Measurements from ENCODE around the gene GFPT2.

Gene GFPT2

DNA sequence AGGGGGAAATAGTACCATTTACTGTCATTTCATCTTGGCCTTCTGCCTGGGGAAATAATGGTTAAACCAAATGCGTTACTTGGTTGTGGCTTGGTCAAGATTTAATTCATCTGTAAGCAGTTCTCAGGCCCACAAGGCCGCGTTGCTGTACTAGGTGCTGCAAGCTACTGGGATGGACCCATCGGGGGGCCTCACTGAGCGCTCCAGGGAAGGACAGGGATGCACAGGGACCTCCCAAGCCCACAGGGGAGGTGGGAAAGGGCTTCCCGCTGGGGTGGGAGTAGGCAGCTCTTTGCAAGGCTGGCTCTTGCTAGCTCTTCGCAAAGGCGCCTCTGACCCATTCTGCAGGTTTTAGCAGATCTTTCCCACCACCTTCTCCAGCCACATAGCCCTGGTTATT, 8.0 kb downstream of the GFPT2 start:
- Histone ChIP-seq H3K9ac (ENCODE audit: insufficient read length, low read depth) (no peak overlapping the region), H3K9me3 (ENCODE audit: insufficient read depth, low read length) (no peaks in the 10 kb centered on the region), H3K4me3 (ENCODE audit: insufficient read length, low read depth) (no peak overlapping the region), H3K27me3 (ENCODE audit: insufficient read depth, insufficient read length) (no peaks in the 10 kb centered on the region), H3K4me1 (ENCODE audit: insufficient read depth, insufficient read length) (peaks cover 24% of the 10 kb centered on the region), H3K36me3 (ENCODE audit: insufficient read depth, insufficient read length, low read length) (peaks cover 41% of the 10 kb centered on the region)
- TF ChIP-seq YY1 (IDR thresholded peaks at IDR 0.05; ENCODE audit: insufficient read depth, insufficient read length) = no peak
- TF ChIP-seq SUZ12 (IDR thresholded peaks at IDR 0.05; ENCODE audit: extremely low read depth, insufficient read depth, insufficient read length) = no peak
- TF ChIP-seq ZNF274 (IDR thresholded peaks at IDR 0.05; ENCODE audit: low read depth, low read length) = no peak
- DNase-seq (ENCODE audit: low read depth, low spot score) = no peak

DNA sequence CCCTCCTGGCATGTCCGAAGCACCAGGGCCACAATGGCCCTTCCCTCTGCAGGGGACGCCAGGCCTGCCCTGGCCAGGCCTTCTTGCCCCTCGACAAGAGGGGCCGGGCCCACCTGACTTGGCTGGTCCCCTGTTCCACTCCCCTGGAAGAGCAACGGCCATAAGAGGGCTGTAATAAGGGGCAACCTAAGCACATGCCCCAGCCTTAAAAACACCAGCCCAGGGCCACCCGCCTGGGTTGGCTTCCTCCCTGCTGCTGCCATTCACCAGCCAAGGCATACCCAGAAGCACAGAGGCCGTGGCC, 8.5 kb downstream of the GFPT2 start:
- Histone ChIP-seq H3K4me1 (ENCODE audit: insufficient read depth, insufficient read length) (peaks cover 25% of the 10 kb centered on the region), H3K36me3 (ENCODE audit: insufficient read depth, insufficient read length, low read length) (peaks cover 39% of the 10 kb centered on the region), H3K9ac (ENCODE audit: insufficient read length, low read depth) (peak overlapping the region; percentile 16), H3K9me3 (ENCODE audit: insufficient read depth, low read length) (no peaks in the 10 kb centered on the region), H3K4me3 (ENCODE audit: insufficient read length, low read depth) (no peak overlapping the region), H3K27me3 (ENCODE audit: insufficient read depth, insufficient read length) (no peaks in the 10 kb centered on the region)
- TF ChIP-seq SUZ12 (IDR thresholded peaks at IDR 0.05; ENCODE audit: extremely low read depth, insufficient read depth, insufficient read length) = no peak
- no peak for TF ChIP-seq ZNF274 (IDR thresholded peaks at IDR 0.05; ENCODE audit: low read depth, low read length)
- DNase-seq (ENCODE audit: low read depth, low spot score) = no peak

GRCh38 chr5:180343831-180344695, 9.1 kb downstream of the GFPT2 start:
- no peak for TF ChIP-seq SUZ12 (IDR thresholded peaks at IDR 0.05; ENCODE audit: extremely low read depth, insufficient read depth, insufficient read length)
- no peak for TF ChIP-seq ZNF274 (IDR thresholded peaks at IDR 0.05; ENCODE audit: low read depth, low read length)
- no peak for TF ChIP-seq YY1 (IDR thresholded peaks at IDR 0.05; ENCODE audit: insufficient read depth, insufficient read length)
- no peak overlapping the region for H3K4me3 ChIP-seq (ENCODE audit: insufficient read length, low read depth)
- no peak for DNase-seq (ENCODE audit: low read depth, low spot score)
- H3K9me3 ChIP-seq (ENCODE audit: insufficient read depth, low read length) = no peaks in the 10 kb centered on the region
- H3K9ac ChIP-seq (ENCODE audit: insufficient read length, low read depth) = peak overlapping the region; percentile 16
- no peaks in the 10 kb centered on the region for H3K27me3 ChIP-seq (ENCODE audit: insufficient read depth, insufficient read length)
- peaks cover 37% of the 10 kb centered on the region for H3K36me3 ChIP-seq (ENCODE audit: insufficient read depth, insufficient read length, low read length)
- H3K4me1 ChIP-seq (ENCODE audit: insufficient read depth, insufficient read length) = peaks cover 27% of the 10 kb centered on the region

GRCh38 chr5:180343110-180343830, 9.9 kb downstream of the GFPT2 start:
- TF ChIP-seq YY1 (IDR thresholded peaks at IDR 0.05; ENCODE audit: insufficient read depth, insufficient read length) (no peak), ZNF274 (IDR thresholded peaks at IDR 0.05; ENCODE audit: low read depth, low read length) (no peak)
- no peak overlapping the region for H3K4me3 ChIP-seq (ENCODE audit: insufficient read length, low read depth)
- no peaks in the 10 kb centered on the region for H3K27me3 ChIP-seq (ENCODE audit: insufficient read depth, insufficient read length)
- H3K9ac ChIP-seq (ENCODE audit: insufficient read length, low read depth) = peak overlapping the region; percentile 73
- peaks cover 37% of the 10 kb centered on the region for H3K36me3 ChIP-seq (ENCODE audit: insufficient read depth, insufficient read length, low read length)
- DNase-seq (ENCODE audit: low read depth, low spot score) = no peak
- no peaks in the 10 kb centered on the region for H3K9me3 ChIP-seq (ENCODE audit: insufficient read depth, low read length)
- peaks cover 27% of the 10 kb centered on the region for H3K4me1 ChIP-seq (ENCODE audit: insufficient read depth, insufficient read length)

DNA sequence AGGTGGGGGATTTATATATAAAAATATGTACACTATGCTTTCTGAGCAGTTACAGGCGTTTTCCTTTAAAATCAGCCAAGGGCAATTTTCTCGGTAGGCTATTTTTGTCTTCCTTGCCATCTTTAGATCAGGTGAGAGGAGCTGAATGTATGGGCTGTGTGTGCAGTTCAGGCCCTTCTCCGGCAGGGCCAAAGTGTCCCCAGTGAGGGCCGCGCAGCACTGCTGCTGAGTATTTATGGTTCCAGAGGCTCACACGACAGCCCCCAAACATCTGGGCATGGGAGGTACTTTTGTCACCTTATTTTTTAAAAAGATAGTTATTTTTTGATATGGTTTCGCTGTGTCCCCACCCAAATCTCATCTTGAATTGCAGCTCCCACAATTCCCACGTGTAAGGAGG, 11.5 kb downstream of the GFPT2 start:
- peaks cover 43% of the 10 kb centered on the region for H3K36me3 ChIP-seq (ENCODE audit: insufficient read depth, insufficient read length, low read length)
- H3K9ac ChIP-seq (ENCODE audit: insufficient read length, low read depth) = no peak overlapping the region
- no peaks in the 10 kb centered on the region for H3K27me3 ChIP-seq (ENCODE audit: insufficient read depth, insufficient read length)
- TF ChIP-seq ZNF274 (IDR thresholded peaks at IDR 0.05; ENCODE audit: low read depth, low read length) = no peak
- TF ChIP-seq YY1 (IDR thresholded peaks at IDR 0.05; ENCODE audit: insufficient read depth, insufficient read length) = no peak
- no peak for TF ChIP-seq SUZ12 (IDR thresholded peaks at IDR 0.05; ENCODE audit: extremely low read depth, insufficient read depth, insufficient read length)
- no peaks in the 10 kb centered on the region for H3K9me3 ChIP-seq (ENCODE audit: insufficient read depth, low read length)
- no peak overlapping the region for H3K4me3 ChIP-seq (ENCODE audit: insufficient read length, low read depth)
- DNase-seq (ENCODE audit: low read depth, low spot score) = no peak
- H3K4me1 ChIP-seq (ENCODE audit: insufficient read depth, insufficient read length) = peaks cover 25% of the 10 kb centered on the region

- DNase-seq (ENCODE audit: low read depth, low spot score) = no peak
- peaks cover 25% of the 10 kb centered on the region for H3K4me1 ChIP-seq (ENCODE audit: insufficient read depth, insufficient read length)
- H3K4me3 ChIP-seq (ENCODE audit: insufficient read length, low read depth) = no peak overlapping the region
- H3K27me3 ChIP-seq (ENCODE audit: insufficient read depth, insufficient read length) = no peaks in the 10 kb centered on the region
- H3K9ac ChIP-seq (ENCODE audit: insufficient read length, low read depth) = no peak overlapping the region
- no peaks in the 10 kb centered on the region for H3K9me3 ChIP-seq (ENCODE audit: insufficient read depth, low read length)
- TF ChIP-seq ZNF274 (IDR thresholded peaks at IDR 0.05; ENCODE audit: low read depth, low read length) (no peak), YY1 (IDR thresholded peaks at IDR 0.05; ENCODE audit: insufficient read depth, insufficient read length) (no peak), SUZ12 (IDR thresholded peaks at IDR 0.05; ENCODE audit: extremely low read depth, insufficient read depth, insufficient read length) (no peak)
- peaks cover 43% of the 10 kb centered on the region for H3K36me3 ChIP-seq (ENCODE audit: insufficient read depth, insufficient read length, low read length)
These were observed 12.3 kb downstream of the GFPT2 start for GRCh38 chr5:180340856-180341255.

- H3K27me3 ChIP-seq (ENCODE audit: insufficient read depth, insufficient read length) = no peaks in the 10 kb centered on the region
- TF ChIP-seq SUZ12 (IDR thresholded peaks at IDR 0.05; ENCODE audit: extremely low read depth, insufficient read depth, insufficient read length) (no peak), YY1 (IDR thresholded peaks at IDR 0.05; ENCODE audit: insufficient read depth, insufficient read length) (no peak), ZNF274 (IDR thresholded peaks at IDR 0.05; ENCODE audit: low read depth, low read length) (no peak)
- no peak overlapping the region for H3K4me3 ChIP-seq (ENCODE audit: insufficient read length, low read depth)
- H3K9ac ChIP-seq (ENCODE audit: insufficient read length, low read depth) = no peak overlapping the region
- peaks cover 47% of the 10 kb centered on the region for H3K36me3 ChIP-seq (ENCODE audit: insufficient read depth, insufficient read length, low read length)
- H3K4me1 ChIP-seq (ENCODE audit: insufficient read depth, insufficient read length) = peaks cover 18% of the 10 kb centered on the region
- H3K9me3 ChIP-seq (ENCODE audit: insufficient read depth, low read length) = no peaks in the 10 kb centered on the region
- no peak for DNase-seq (ENCODE audit: low read depth, low spot score)
These were observed 13.5 kb downstream of the GFPT2 start for GRCh38 chr5:180339583-180340183.

Data from NT2/D1 (cell line).